NCI-H446 treated with DMSO at 0.1 percent for 48 hours (cell line): Measurements from ENCODE around the gene CBX3.
"Not testable (repeated sequence)": the region's sequence is repeated elsewhere in the genome, so short reads cannot be mapped to it uniquely, and the experiment has no call there.

Source experiments
- DNase-seq: peaks from one replicate; lab custom pipeline; 2025; lab: John Stamatoyannopoulos, UW

CBX3 gene

GRCh38 chr7:26170663-26171062 is 30.9 kb upstream of the CBX3 start:
- no peak for DNase-seq

GRCh38 chr7:26171601-26172000 is 29.9 kb upstream of the CBX3 start:
- no peak for DNase-seq

- DNase-seq: no peak
Observed at GRCh38 chr7:26172048-26172447, 29.5 kb upstream of the CBX3 start.

GRCh38 chr7:26175903-26176302 is 25.6 kb upstream of the CBX3 start:
- DNase-seq: not testable (repeated sequence)

- DNase-seq: not testable (repeated sequence)
Observed at GRCh38 chr7:26176696-26177095, 24.8 kb upstream of the CBX3 start.

- DNase-seq: not testable (repeated sequence)
Observed at GRCh38 chr7:26177269-26177668, 24.3 kb upstream of the CBX3 start.

- no peak for DNase-seq
Observed at GRCh38 chr7:26178272-26178960, 23.1 kb upstream of the CBX3 start.

GRCh38 chr7:26179422-26179821 is 22.1 kb upstream of the CBX3 start:
- DNase-seq: no peak

- no peak for DNase-seq
Observed at GRCh38 chr7:26179826-26180497, 21.6 kb upstream of the CBX3 start.

- DNase-seq: no peak
Observed at GRCh38 chr7:26180792-26181198, 20.8 kb upstream of the CBX3 start.

- DNase-seq: no peak
Observed at GRCh38 chr7:26181474-26182227, 19.9 kb upstream of the CBX3 start.

- no peak for DNase-seq
Observed at GRCh38 chr7:26182283-26182682, 19.3 kb upstream of the CBX3 start.

- no peak for DNase-seq
Observed at GRCh38 chr7:26182706-26183105, 18.8 kb upstream of the CBX3 start.

GRCh38 chr7:26183545-26184280 is 17.8 kb upstream of the CBX3 start:
- no peak for DNase-seq

- DNase-seq: not testable (repeated sequence)
Observed at GRCh38 chr7:26184281-26185101, 17.1 kb upstream of the CBX3 start.

GRCh38 chr7:26185131-26185843 is 16.3 kb upstream of the CBX3 start:
- no peak for DNase-seq

GRCh38 chr7:26185844-26186180 is 15.7 kb upstream of the CBX3 start:
- DNase-seq: no peak

- no peak for DNase-seq
Observed at GRCh38 chr7:26186364-26187311, 14.9 kb upstream of the CBX3 start.

GRCh38 chr7:26187380-26188205 is 14.0 kb upstream of the CBX3 start:
- no peak for DNase-seq
